Measurements from ENCODE around the gene DENND11. TPM values are rescaled to one million over a fixed set of nuclear protein-coding genes. Genes with fewer than 3 reads are reported as not detected.

Gene DENND11
- polyA plus RNA-seq, 3 donors = 25.2 to 36.3 (median 31.0) TPM

- no peak for DNase-seq
Measured at GRCh38 chr7:141712603-141713255, 10.8 kb upstream of the DENND11 start.

GRCh38 chr7:141710301-141710700, 8.3 kb upstream of the DENND11 start:
- DNase-seq = no peak

- no peak for DNase-seq
Measured at GRCh38 chr7:141709749-141710148, 7.8 kb upstream of the DENND11 start.

GRCh38 chr7:141709318-141709717, 7.4 kb upstream of the DENND11 start:
- DNase-seq = no peak

- DNase-seq = no peak
Measured at GRCh38 chr7:141708351-141708750, 6.4 kb upstream of the DENND11 start, which contains the start of gene WEE2. Gene WEE2 (plus strand): TSS chr7:141708353. CDS start chr7:141708759, 406 bp downstream.

- no peak for DNase-seq
Measured at GRCh38 chr7:141706239-141707064, 4.5 kb upstream of the DENND11 start.

GRCh38 chr7:141704741-141705140, 2.8 kb upstream of the DENND11 start:
- no peak for DNase-seq

- DNase-seq = no peak
Measured at GRCh38 chr7:141704112-141704511, 2.1 kb upstream of the DENND11 start.

- no peak for DNase-seq
Measured at GRCh38 chr7:141702892-141703291, 926 bp upstream of the DENND11 start.

GRCh38 chr7:141701489-141702046, 398 bp downstream of the DENND11 start:
- DNase-seq = peak; percentile 35

- DNase-seq = peak; percentile 26
Measured at GRCh38 chr7:141700848-141701371, 1.1 kb downstream of the DENND11 start.

- no peak for DNase-seq
Measured at GRCh38 chr7:141700296-141700847, 1.6 kb downstream of the DENND11 start.

- no peak for DNase-seq
Measured at GRCh38 chr7:141699860-141700259, 2.1 kb downstream of the DENND11 start.

- DNase-seq = no peak
Measured at GRCh38 chr7:141698247-141699015, 3.5 kb downstream of the DENND11 start.

GRCh38 chr7:141697211-141697871, 4.6 kb downstream of the DENND11 start:
- no peak for DNase-seq

GRCh38 chr7:141696348-141696747, 5.6 kb downstream of the DENND11 start:
- DNase-seq = no peak

GRCh38 chr7:141695803-141696289, 6.1 kb downstream of the DENND11 start:
- no peak for DNase-seq

GRCh38 chr7:141693082-141693481, 8.9 kb downstream of the DENND11 start:
- no peak for DNase-seq

- DNase-seq = no peak
Measured at GRCh38 chr7:141691961-141692360, 10.0 kb downstream of the DENND11 start.

GRCh38 chr7:141691540-141691939, 10.4 kb downstream of the DENND11 start:
- DNase-seq = no peak
